Measurements from ENCODE around the gene C1orf159. TPM values are rescaled to one million over a fixed set of nuclear protein-coding genes. Genes with fewer than 3 reads are reported as not detected.
"Not testable (repeated sequence)": the region's sequence is repeated elsewhere in the genome, so short reads cannot be mapped to it uniquely, and the experiment has no call there.

The C1orf159 gene
- total RNA-seq, 2 donors from 2014 or later = 13.4 to 17.1 TPM

GRCh38 chr1:1144843-1145546 lies 29.1 kb upstream of the C1orf159 start:
- Mint-ChIP-seq H3K27ac (peak overlapping the region; percentile 68), H3K36me3 (ENCODE audit: low read depth) (no peaks in the 10 kb centered on the region), H3K27me3 (no peaks in the 10 kb centered on the region), H3K4me1 (peaks cover 21% of the 10 kb centered on the region), H3K4me3 (peak overlapping the region; percentile 49)
- ATAC-seq (no peak), DNase-seq (no peak)
- no peaks in the 10 kb centered on the region for H3K9me3 ChIP-seq (ENCODE audit: control insufficient read depth, low read length, poor library complexity, severe bottlenecking)

DNA sequence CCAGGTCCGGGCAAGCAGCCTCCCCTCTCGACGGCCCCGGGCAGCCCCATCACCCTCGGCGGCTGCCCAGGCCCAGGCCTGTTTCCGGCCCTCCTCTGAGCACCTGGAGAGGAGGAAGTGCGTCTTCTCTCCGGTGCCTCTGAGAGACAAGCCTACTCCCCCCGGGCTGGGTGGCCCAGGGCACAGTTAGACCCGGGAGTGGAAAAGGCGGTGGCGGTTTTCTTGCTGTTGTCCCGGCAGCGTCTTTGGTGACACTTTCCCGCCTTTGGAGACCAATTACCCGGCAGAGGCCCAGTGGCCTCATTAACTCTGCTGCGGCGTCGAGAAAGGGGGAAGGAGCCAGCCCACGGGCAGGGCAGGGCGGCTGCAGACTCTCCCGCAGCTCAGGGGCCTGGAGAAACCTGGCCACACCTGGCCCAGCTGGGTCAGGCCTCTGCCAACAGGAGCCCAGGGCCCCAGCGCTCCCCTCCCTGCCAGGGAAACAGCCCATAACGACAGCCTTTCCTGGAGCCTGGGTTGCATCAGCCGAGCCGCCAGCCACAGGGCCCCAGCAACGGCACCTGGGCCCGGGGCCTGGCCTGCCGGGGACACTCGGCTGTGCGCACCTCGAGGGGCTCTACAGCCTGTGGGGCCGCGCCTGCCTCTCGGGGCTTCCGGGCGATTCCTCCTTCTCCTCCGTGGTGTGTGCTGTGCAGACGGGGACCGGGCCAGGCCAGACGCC lies 28.4 kb upstream of the C1orf159 start:
- ATAC-seq (peak; percentile 95), DNase-seq (peak in 2 of 3 donors; percentile 40 to 51)
- Mint-ChIP-seq H3K4me3 (peak overlapping the region; percentile 62), H3K27ac (peak overlapping the region; percentile 79), H3K27me3 (no peaks in the 10 kb centered on the region), H3K36me3 (ENCODE audit: low read depth) (no peaks in the 10 kb centered on the region), H3K4me1 (peaks cover 21% of the 10 kb centered on the region)
- H3K9me3 ChIP-seq (ENCODE audit: control insufficient read depth, low read length, poor library complexity, severe bottlenecking) = no peaks in the 10 kb centered on the region

- no peak for ATAC-seq
- peak overlapping the region; percentile 79 for H3K27ac Mint-ChIP-seq
- no peaks in the 10 kb centered on the region for H3K27me3 Mint-ChIP-seq
- peaks cover 23% of the 10 kb centered on the region for H3K4me1 Mint-ChIP-seq
- no peaks in the 10 kb centered on the region for H3K9me3 ChIP-seq (ENCODE audit: control insufficient read depth, low read length, poor library complexity, severe bottlenecking)
- peak overlapping the region; percentile 62 for H3K4me3 Mint-ChIP-seq
- no peaks in the 10 kb centered on the region for H3K36me3 Mint-ChIP-seq (ENCODE audit: low read depth)
- DNase-seq = no peak
Measured at GRCh38 chr1:1143636-1144035, 27.7 kb upstream of the C1orf159 start.

- H3K9me3 ChIP-seq (ENCODE audit: control insufficient read depth, low read length, poor library complexity, severe bottlenecking) = no peaks in the 10 kb centered on the region
- Mint-ChIP-seq H3K36me3 (ENCODE audit: low read depth) (no peaks in the 10 kb centered on the region), H3K27ac (peak overlapping the region; percentile 79), H3K4me3 (no peak overlapping the region), H3K27me3 (no peaks in the 10 kb centered on the region), H3K4me1 (peaks cover 23% of the 10 kb centered on the region)
- no peak for DNase-seq
- ATAC-seq = no peak
Measured at GRCh38 chr1:1142844-1143243, 27.0 kb upstream of the C1orf159 start.

DNA sequence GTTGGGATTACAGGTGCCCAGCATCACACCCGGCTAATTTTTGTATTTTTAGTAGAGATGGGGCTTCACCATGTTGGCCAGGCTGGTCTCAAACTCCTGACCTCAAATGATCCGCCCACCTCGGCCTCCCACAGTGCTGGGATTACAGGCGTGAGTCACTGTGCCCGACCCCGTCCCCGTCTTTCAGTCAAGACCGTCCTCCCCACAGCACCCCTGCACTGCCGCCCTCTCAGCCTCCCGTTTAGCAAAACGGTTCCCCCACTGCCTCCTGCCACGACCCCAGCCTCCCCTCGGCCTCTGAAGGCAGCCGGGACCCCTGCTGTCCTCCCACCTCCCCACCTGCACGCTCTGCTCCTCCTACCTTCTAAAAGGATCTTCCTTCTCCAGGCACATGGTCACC lies 26.5 kb upstream of the C1orf159 start:
- not testable (repeated sequence) for H3K36me3 Mint-ChIP-seq (ENCODE audit: low read depth); H3K9me3 ChIP-seq (ENCODE audit: control insufficient read depth, low read length, poor library complexity, severe bottlenecking); ATAC-seq; H3K27me3 Mint-ChIP-seq; DNase-seq
- peaks cover 25% of the 10 kb centered on the region for H3K4me1 Mint-ChIP-seq
- peak overlapping the region; percentile 79 for H3K27ac Mint-ChIP-seq
- H3K4me3 Mint-ChIP-seq = peak overlapping the region; percentile 39

DNA sequence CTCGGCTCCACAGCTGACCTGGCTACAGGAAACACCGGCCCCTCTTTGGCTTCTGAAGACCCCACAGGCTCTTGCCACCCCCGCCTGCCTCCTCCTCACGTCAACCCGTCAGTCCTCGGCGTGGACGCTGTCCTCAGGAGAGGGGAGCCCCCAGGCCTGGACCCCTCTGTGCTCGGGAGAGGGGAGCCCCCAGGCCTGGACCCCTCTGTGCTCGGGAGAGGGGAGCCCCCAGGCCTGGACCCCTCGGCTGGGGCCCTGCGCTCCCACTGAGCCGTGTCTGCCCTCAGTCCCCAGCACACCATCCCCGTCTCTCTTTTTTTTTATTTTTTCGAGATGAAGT lies 26.0 kb upstream of the C1orf159 start:
- H3K27me3 Mint-ChIP-seq = no peaks in the 10 kb centered on the region
- peaks cover 26% of the 10 kb centered on the region for H3K4me1 Mint-ChIP-seq
- H3K9me3 ChIP-seq (ENCODE audit: control insufficient read depth, low read length, poor library complexity, severe bottlenecking) = no peaks in the 10 kb centered on the region
- DNase-seq (no peak), ATAC-seq (no peak)
- no peaks in the 10 kb centered on the region for H3K36me3 Mint-ChIP-seq (ENCODE audit: low read depth)
- H3K27ac Mint-ChIP-seq = peak overlapping the region; percentile 79
- H3K4me3 Mint-ChIP-seq = peak overlapping the region; percentile 39

- H3K9me3 ChIP-seq (ENCODE audit: control insufficient read depth, low read length, poor library complexity, severe bottlenecking) = no peaks in the 10 kb centered on the region
- H3K4me1 Mint-ChIP-seq = peaks cover 27% of the 10 kb centered on the region
- peak overlapping the region; percentile 79 for H3K27ac Mint-ChIP-seq
- no peaks in the 10 kb centered on the region for H3K27me3 Mint-ChIP-seq
- H3K36me3 Mint-ChIP-seq (ENCODE audit: low read depth) = no peaks in the 10 kb centered on the region
- ATAC-seq (no peak), DNase-seq (no peak)
- H3K4me3 Mint-ChIP-seq = peak overlapping the region; percentile 39
Measured at GRCh38 chr1:1141244-1141910, 25.5 kb upstream of the C1orf159 start.

DNA sequence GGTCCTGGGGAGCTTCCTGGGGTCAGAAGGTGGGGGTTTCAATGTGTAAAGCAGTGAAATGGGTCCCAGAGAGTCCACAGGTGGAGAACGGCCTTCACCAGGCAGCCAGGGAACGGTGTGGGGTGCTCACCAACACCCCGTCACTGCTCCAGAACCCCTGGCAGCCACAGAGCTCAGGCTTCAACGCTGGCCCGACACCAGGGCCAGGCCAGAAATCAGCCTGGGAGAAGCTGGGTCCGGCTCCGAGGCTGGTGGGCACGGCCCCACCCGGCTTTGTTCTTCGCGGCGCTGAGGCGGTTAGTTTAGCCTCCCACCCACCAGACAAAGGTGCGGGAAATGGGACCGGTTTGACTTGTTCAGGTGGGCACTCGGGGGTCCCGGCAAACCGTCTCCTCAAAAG lies 24.8 kb upstream of the C1orf159 start:
- Mint-ChIP-seq H3K27ac (no peak overlapping the region), H3K4me1 (peaks cover 31% of the 10 kb centered on the region), H3K4me3 (no peak overlapping the region), H3K36me3 (ENCODE audit: low read depth) (no peaks in the 10 kb centered on the region), H3K27me3 (no peaks in the 10 kb centered on the region)
- H3K9me3 ChIP-seq (ENCODE audit: control insufficient read depth, low read length, poor library complexity, severe bottlenecking) = no peaks in the 10 kb centered on the region
- DNase-seq (no peak), ATAC-seq (no peak)

DNA sequence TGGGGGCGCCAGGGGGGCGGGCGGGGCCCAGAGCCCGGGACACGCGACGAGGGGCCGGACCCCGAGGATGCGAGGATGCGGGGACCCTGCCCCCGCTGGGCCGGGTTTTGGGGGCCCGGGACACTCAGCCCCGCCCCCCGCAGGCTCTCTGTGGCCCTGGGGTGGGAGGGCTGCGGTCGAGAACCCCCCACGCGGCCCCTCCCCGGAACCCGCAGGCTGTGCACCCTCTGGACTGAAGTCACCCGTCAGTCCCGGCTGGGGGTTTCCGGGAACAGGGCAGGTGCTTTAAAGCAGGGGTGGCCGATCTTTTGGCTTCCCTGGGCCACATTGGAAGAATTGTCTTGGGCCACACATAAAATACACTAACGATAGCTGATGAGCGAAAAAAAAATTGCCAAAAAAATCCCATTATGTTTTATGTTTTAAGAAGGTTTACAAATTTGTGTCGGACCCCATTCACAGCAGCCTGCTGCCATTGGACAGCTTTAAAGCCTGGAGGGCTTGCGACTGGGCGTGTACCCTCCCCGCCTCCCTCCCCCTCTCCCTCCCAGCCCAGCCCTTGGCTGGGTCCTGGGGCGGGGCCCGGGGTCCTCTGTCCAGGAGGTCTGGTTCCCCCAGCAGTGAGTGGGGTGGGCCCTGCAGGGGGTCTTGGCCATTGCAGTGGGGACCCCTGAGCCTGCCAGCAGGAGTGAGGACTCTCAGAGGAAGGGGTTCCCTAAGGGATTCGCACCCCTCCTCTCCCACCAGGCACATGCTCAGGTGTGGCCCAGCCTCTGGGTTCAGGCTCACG lies 21.6 kb upstream of the C1orf159 start:
- H3K4me1 Mint-ChIP-seq = peaks cover 21% of the 10 kb centered on the region
- DNase-seq = peak; percentile 67 to 73 (median 70)

GRCh38 chr1:1136547-1137230 lies 20.8 kb upstream of the C1orf159 start:
- H3K9me3 ChIP-seq (ENCODE audit: control insufficient read depth, low read length, poor library complexity, severe bottlenecking) = no peaks in the 10 kb centered on the region
- H3K4me1 Mint-ChIP-seq = peaks cover 16% of the 10 kb centered on the region
- ATAC-seq (peak; percentile 43), DNase-seq (peak in 1 of 3 donors; percentile 24)
- no peaks in the 10 kb centered on the region for H3K36me3 Mint-ChIP-seq (ENCODE audit: low read depth)
- H3K4me3 Mint-ChIP-seq = peak overlapping the region; percentile 70
- H3K27me3 Mint-ChIP-seq = no peaks in the 10 kb centered on the region
- peak overlapping the region; percentile 68 for H3K27ac Mint-ChIP-seq

More for the DNA sequence above, 21.6 kb upstream of the C1orf159 start:
- no peaks in the 10 kb centered on the region for H3K9me3 ChIP-seq (ENCODE audit: control insufficient read depth, low read length, poor library complexity, severe bottlenecking)
- Mint-ChIP-seq H3K27me3 (no peaks in the 10 kb centered on the region), H3K4me3 (peak overlapping the region; percentile 81), H3K27ac (peak overlapping the region; percentile 68), H3K36me3 (ENCODE audit: low read depth) (no peaks in the 10 kb centered on the region)
- ATAC-seq = peak; percentile 94

DNA sequence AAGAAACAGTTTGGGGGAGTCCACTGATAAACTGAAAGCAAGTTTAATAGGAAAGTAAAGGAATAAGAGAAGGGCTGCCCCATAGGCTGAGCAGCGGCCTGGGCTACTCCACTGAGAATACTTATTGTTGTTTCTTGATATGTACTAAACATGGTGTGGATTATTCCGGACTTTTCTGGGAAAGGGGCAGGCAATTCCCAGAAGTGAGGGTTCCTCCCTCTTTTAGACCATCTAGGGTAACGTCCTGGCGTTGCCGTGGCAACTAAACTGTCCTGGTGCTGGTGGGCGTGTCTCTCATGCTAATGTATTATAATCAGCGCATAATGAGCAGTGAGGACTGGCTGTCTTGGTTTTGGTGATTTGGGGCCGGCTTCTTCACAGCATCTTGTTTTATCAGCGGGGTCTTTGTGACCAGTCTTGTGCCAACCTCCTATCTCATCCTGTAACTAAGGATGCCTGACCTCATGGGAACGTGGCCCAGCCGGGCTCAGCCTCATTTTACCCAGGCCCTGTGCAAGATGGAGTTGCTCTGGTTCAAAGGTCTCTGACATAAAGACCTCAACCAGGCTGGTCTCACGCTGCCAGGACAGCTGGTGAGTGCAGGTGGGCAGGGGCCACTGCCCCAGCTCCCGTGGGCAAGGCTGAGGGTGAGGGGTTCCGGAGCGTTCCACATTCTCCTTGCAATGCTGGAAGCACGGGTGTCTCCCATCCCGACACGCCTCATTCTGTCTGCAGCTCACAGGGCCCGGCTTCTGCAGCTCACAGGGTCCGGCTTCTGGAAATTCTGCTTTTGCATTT lies 19.6 kb upstream of the C1orf159 start:
- Mint-ChIP-seq H3K27ac (peak overlapping the region; percentile 57), H3K27me3 (no peaks in the 10 kb centered on the region), H3K4me3 (peak overlapping the region; percentile 19), H3K4me1 (peaks cover 14% of the 10 kb centered on the region), H3K36me3 (ENCODE audit: low read depth) (no peaks in the 10 kb centered on the region)
- no peak for ATAC-seq
- DNase-seq = no peak
- no peaks in the 10 kb centered on the region for H3K9me3 ChIP-seq (ENCODE audit: control insufficient read depth, low read length, poor library complexity, severe bottlenecking)

Data from T-helper 17 cell (primary cell).